T-helper 17 cell (primary cell): ENCODE results near the gene PKD1. TPM values are rescaled to one million over a fixed set of nuclear protein-coding genes. Genes with fewer than 3 reads are reported as not detected.

Source experiments
- ATAC-seq: fragments of 150-1000 bp; cut with Tn5 transposase; 2 replicates; pipeline ENCODE4 v1.10.0; 2021; ENCODE audit warnings: mild to moderate bottlenecking, moderate library complexity
- DNase-seq, 3 donors: peaks; one replicate each; pipeline versions ENCODE4 v3.0.0 to v3.0.0-alpha.2; 2020 to 2021
- H3K9me3 ChIP-seq: one replicate; pipeline ENCODE4 v1.7.0; 2013; ENCODE audit warnings: low read length, mild to moderate bottlenecking; ENCODE audit not compliant: control insufficient read depth, poor library complexity, severe bottlenecking
- H3K27ac Mint-ChIP-seq: one replicate; pipeline ENCODE4 v1.8.0; 2022; ENCODE audit warnings: mild to moderate bottlenecking, moderate library complexity, mixed read lengths
- H3K27me3 Mint-ChIP-seq: one replicate; pipeline ENCODE4 v1.8.0; 2022; ENCODE audit warnings: mixed read lengths
- H3K36me3 Mint-ChIP-seq: one replicate; pipeline ENCODE4 v1.8.0; 2022; ENCODE audit warnings: low read depth, mixed read lengths
- H3K4me1 Mint-ChIP-seq: one replicate; pipeline ENCODE4 v1.8.0; 2022; ENCODE audit warnings: mild to moderate bottlenecking, mixed read lengths
- H3K4me3 Mint-ChIP-seq: one replicate; pipeline ENCODE4 v1.8.0; 2022; ENCODE audit warnings: mild to moderate bottlenecking, moderate library complexity, mixed read lengths
- total RNA-seq, 4 donors: library from RNA in 2 of 4; stranded (reverse) in 2 of 4; gene quantifications; one replicate each; pipeline ENCODE4 v1.2.3 and lab custom pipeline; 2022 to 2026

PKD1 gene
- total RNA-seq, 2 donors from 2014 or later, result 86.6 to 88.9 TPM

GRCh38 chr16:2084895-2085625, 50.6 kb downstream of the PKD1 start:
- H3K4me1 Mint-ChIP-seq, result peaks cover 3% of the 10 kb centered on the region

GRCh38 chr16:2083876-2084780, 51.6 kb downstream of the PKD1 start:
- peaks cover 3% of the 10 kb centered on the region for H3K4me1 Mint-ChIP-seq
- ATAC-seq, result no peak
- peaks cover 2% of the 10 kb centered on the region for H3K36me3 Mint-ChIP-seq
- no peak overlapping the region for H3K4me3 Mint-ChIP-seq
- H3K9me3 ChIP-seq, result no peaks in the 10 kb centered on the region
- DNase-seq, result no peak
- H3K27ac Mint-ChIP-seq, result peak overlapping the region; percentile 34
- H3K27me3 Mint-ChIP-seq, result no peaks in the 10 kb centered on the region

More at GRCh38 chr16:2084895-2085625, 50.6 kb downstream of the PKD1 start:
- Mint-ChIP-seq H3K27me3 (no peaks in the 10 kb centered on the region), H3K27ac (no peak overlapping the region), H3K4me3 (no peak overlapping the region), H3K36me3 (peaks cover 2% of the 10 kb centered on the region)
- no peak for DNase-seq
- no peak for ATAC-seq
- H3K9me3 ChIP-seq, result no peaks in the 10 kb centered on the region

- Mint-ChIP-seq H3K36me3 (peaks cover 2% of the 10 kb centered on the region), H3K27me3 (no peaks in the 10 kb centered on the region), H3K27ac (peak overlapping the region; percentile 34), H3K4me3 (no peak overlapping the region), H3K4me1 (peaks cover 3% of the 10 kb centered on the region)
- H3K9me3 ChIP-seq, result no peaks in the 10 kb centered on the region
- no peak for ATAC-seq
- DNase-seq, result no peak
Measured at GRCh38 chr16:2083409-2083808, 52.3 kb downstream of the PKD1 start.

- H3K27ac Mint-ChIP-seq, result peak overlapping the region; percentile 34
Measured at GRCh38 chr16:2082983-2083364, 52.7 kb downstream of the PKD1 start.

GRCh38 chr16:2082171-2082982, 53.3 kb downstream of the PKD1 start:
- H3K27me3 Mint-ChIP-seq, result no peaks in the 10 kb centered on the region
- H3K36me3 Mint-ChIP-seq, result peaks cover 2% of the 10 kb centered on the region
- no peak for ATAC-seq
- peaks cover 3% of the 10 kb centered on the region for H3K4me1 Mint-ChIP-seq
- H3K9me3 ChIP-seq, result no peaks in the 10 kb centered on the region
- H3K27ac Mint-ChIP-seq, result no peak overlapping the region
- DNase-seq, result no peak
- H3K4me3 Mint-ChIP-seq, result no peak overlapping the region

More at GRCh38 chr16:2082983-2083364, 52.7 kb downstream of the PKD1 start:
- no peaks in the 10 kb centered on the region for H3K9me3 ChIP-seq
- Mint-ChIP-seq H3K27me3 (no peaks in the 10 kb centered on the region), H3K4me1 (peaks cover 3% of the 10 kb centered on the region), H3K4me3 (no peak overlapping the region), H3K36me3 (peaks cover 2% of the 10 kb centered on the region)
- ATAC-seq, result no peak
- no peak for DNase-seq

- ATAC-seq (no peak), DNase-seq (no peak)
- Mint-ChIP-seq H3K27ac (no peak overlapping the region), H3K4me1 (peaks cover 3% of the 10 kb centered on the region), H3K36me3 (peaks cover 2% of the 10 kb centered on the region), H3K4me3 (no peak overlapping the region), H3K27me3 (no peaks in the 10 kb centered on the region)
- H3K9me3 ChIP-seq, result no peaks in the 10 kb centered on the region
Measured at GRCh38 chr16:2081201-2082084, 54.3 kb downstream of the PKD1 start.

GRCh38 chr16:2079991-2080390, 55.7 kb downstream of the PKD1 start:
- H3K36me3 Mint-ChIP-seq, result peaks cover 2% of the 10 kb centered on the region
- no peaks in the 10 kb centered on the region for H3K9me3 ChIP-seq
- no peak overlapping the region for H3K27ac Mint-ChIP-seq
- ATAC-seq, result no peak
- H3K4me1 Mint-ChIP-seq, result peaks cover 3% of the 10 kb centered on the region
- no peak overlapping the region for H3K4me3 Mint-ChIP-seq
- no peak for DNase-seq
- H3K27me3 Mint-ChIP-seq, result no peaks in the 10 kb centered on the region

- peaks cover 3% of the 10 kb centered on the region for H3K4me1 Mint-ChIP-seq
- H3K27me3 Mint-ChIP-seq, result no peaks in the 10 kb centered on the region
- no peaks in the 10 kb centered on the region for H3K9me3 ChIP-seq
- H3K4me3 Mint-ChIP-seq, result no peak overlapping the region
- ATAC-seq, result no peak
- DNase-seq, result no peak
- H3K27ac Mint-ChIP-seq, result no peak overlapping the region
- peaks cover 2% of the 10 kb centered on the region for H3K36me3 Mint-ChIP-seq
Measured at GRCh38 chr16:2079311-2079800, 56.3 kb downstream of the PKD1 start.

- no peaks in the 10 kb centered on the region for H3K27me3 Mint-ChIP-seq
- no peaks in the 10 kb centered on the region for H3K9me3 ChIP-seq
- H3K4me1 Mint-ChIP-seq, result peaks cover 3% of the 10 kb centered on the region
- H3K4me3 Mint-ChIP-seq, result no peak overlapping the region
- H3K27ac Mint-ChIP-seq, result no peak overlapping the region
- ATAC-seq (no peak), DNase-seq (no peak)
- H3K36me3 Mint-ChIP-seq, result peaks cover 2% of the 10 kb centered on the region
Measured at GRCh38 chr16:2078691-2079090, 57.0 kb downstream of the PKD1 start.

GRCh38 chr16:2078096-2078495, 57.6 kb downstream of the PKD1 start:
- DNase-seq (no peak), ATAC-seq (no peak)
- Mint-ChIP-seq H3K36me3 (peaks cover 2% of the 10 kb centered on the region), H3K4me3 (no peak overlapping the region), H3K4me1 (peaks cover 5% of the 10 kb centered on the region), H3K27ac (no peak overlapping the region), H3K27me3 (no peaks in the 10 kb centered on the region)
- no peaks in the 10 kb centered on the region for H3K9me3 ChIP-seq

- no peak overlapping the region for H3K4me3 Mint-ChIP-seq
- no peak for ATAC-seq
- no peaks in the 10 kb centered on the region for H3K9me3 ChIP-seq
- no peaks in the 10 kb centered on the region for H3K27me3 Mint-ChIP-seq
- no peak overlapping the region for H3K27ac Mint-ChIP-seq
- peaks cover 5% of the 10 kb centered on the region for H3K4me1 Mint-ChIP-seq
- peaks cover 2% of the 10 kb centered on the region for H3K36me3 Mint-ChIP-seq
- DNase-seq, result no peak
Measured at GRCh38 chr16:2077696-2078095, 58.0 kb downstream of the PKD1 start.

GRCh38 chr16:2077016-2077415, 58.7 kb downstream of the PKD1 start:
- no peaks in the 10 kb centered on the region for H3K9me3 ChIP-seq
- Mint-ChIP-seq H3K27ac (no peak overlapping the region), H3K36me3 (no peaks in the 10 kb centered on the region), H3K4me3 (no peak overlapping the region), H3K27me3 (no peaks in the 10 kb centered on the region), H3K4me1 (peaks cover 2% of the 10 kb centered on the region)
- ATAC-seq, result no peak
- no peak for DNase-seq
